WTC11 (cell line): ENCODE measurements around the gene ZCCHC24. TPM values are rescaled to one million over a fixed set of nuclear protein-coding genes. Genes with fewer than 3 reads are reported as not detected.

Experiments used
- AR ChIP-seq: fragments of 250-450 bp; sonication (Bioruptor Pico); IDR thresholded peaks from 2 replicates; pipeline ENCODE4 v1.9.0; 2021; ENCODE audit warnings: mild to moderate bottlenecking
- FOXJ3 ChIP-seq: sonication (generic); formaldehyde crosslinking; IDR thresholded peaks from 2 replicates; pipeline ENCODE4 v1.9.0; 2021; ENCODE audit warnings: missing genetic modification reagents, mild to moderate bottlenecking, borderline replicate concordance
- HMGXB4 ChIP-seq: sonication (generic); formaldehyde crosslinking; IDR thresholded peaks from 2 replicates; pipeline ENCODE4 v1.8.1; 2023; ENCODE audit warnings: mild to moderate bottlenecking, moderate library complexity, missing genetic modification reagents
- IRF2 ChIP-seq: sonication (generic); formaldehyde crosslinking; IDR thresholded peaks from 2 replicates; pipeline ENCODE4 v1.8.0; 2022; ENCODE audit warnings: low read depth, missing genetic modification reagents, borderline replicate concordance
- SMAD4 ChIP-seq: sonication (generic); formaldehyde crosslinking; IDR thresholded peaks from 2 replicates; pipeline ENCODE4 v1.8.0; 2022; ENCODE audit warnings: mild to moderate bottlenecking, missing genetic modification reagents
- STAT6 ChIP-seq: sonication (generic); formaldehyde crosslinking; conservative IDR thresholded peaks from 2 replicates; pipeline ENCODE4 v1.8.1; 2023; ENCODE audit warnings: mild to moderate bottlenecking, low read depth, missing genetic modification reagents, moderate library complexity
- ZNF263 ChIP-seq: sonication (generic); formaldehyde crosslinking; IDR thresholded peaks from 2 replicates; pipeline ENCODE4 v1.8.1; 2022; ENCODE audit warnings: low read depth, mild to moderate bottlenecking, moderate library complexity, missing genetic modification reagents
- total RNA-seq: library from RNA; stranded (reverse); gene quantifications from 3 replicates; pipeline ENCODE4 v1.2.3, GENCODE V29; 2021
- TF ChIP-seq, protein P1 (sequence below): fragments of 250-450 bp; sonication (Bioruptor Pico); IDR thresholded peaks from 2 replicates; pipeline ENCODE4 v1.9.0; 2021; ENCODE audit warnings: mild to moderate bottlenecking, borderline replicate concordance
- TF ChIP-seq, protein P2 (sequence below): sonication (generic); formaldehyde crosslinking; IDR thresholded peaks from 2 replicates; pipeline ENCODE4 v1.8.0; 2023; ENCODE audit warnings: missing genetic modification reagents, mild to moderate bottlenecking, borderline replicate concordance

ZCCHC24 gene
- total RNA-seq, 1 experiment from 2014 or later, result 7.7 TPM

DNA sequence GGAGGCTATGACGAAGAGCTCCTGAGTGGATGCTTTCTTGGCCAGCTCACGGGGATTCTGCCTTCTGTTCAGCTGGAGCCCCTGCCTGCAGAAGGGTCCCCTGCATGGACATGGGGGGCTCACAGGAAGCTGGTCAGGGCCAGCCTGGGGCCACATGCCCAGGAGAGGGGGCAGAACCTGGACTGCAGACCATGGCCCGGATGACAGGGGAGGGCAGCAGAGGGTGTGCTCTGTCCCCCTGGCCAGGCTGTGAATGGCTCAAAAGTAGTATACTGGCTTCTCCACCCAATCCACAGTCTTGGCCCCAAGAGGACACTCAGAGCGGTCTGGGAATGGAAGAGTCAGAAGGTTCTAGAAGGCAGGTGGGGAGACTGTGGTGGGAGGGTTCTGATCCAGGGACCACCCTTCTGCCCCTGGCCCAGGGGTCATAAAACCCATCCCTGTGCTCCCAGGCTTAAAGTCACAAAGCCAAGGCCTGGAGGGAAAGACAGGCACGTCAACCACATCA is 57.9 kb downstream of the ZCCHC24 start (continued):
- TF ChIP-seq HMGXB4 (CRISPR knock-in tag) (no peak), ZNF263 (no peak), FOXJ3 (CRISPR knock-in tag) (no peak), SMAD4 (CRISPR knock-in tag) (no peak), STAT6 (CRISPR knock-in tag) (no peak), AR (CRISPR knock-in tag) (no peak), IRF2 (CRISPR knock-in tag) (no peak)
- TF ChIP-seq, protein P1, sequence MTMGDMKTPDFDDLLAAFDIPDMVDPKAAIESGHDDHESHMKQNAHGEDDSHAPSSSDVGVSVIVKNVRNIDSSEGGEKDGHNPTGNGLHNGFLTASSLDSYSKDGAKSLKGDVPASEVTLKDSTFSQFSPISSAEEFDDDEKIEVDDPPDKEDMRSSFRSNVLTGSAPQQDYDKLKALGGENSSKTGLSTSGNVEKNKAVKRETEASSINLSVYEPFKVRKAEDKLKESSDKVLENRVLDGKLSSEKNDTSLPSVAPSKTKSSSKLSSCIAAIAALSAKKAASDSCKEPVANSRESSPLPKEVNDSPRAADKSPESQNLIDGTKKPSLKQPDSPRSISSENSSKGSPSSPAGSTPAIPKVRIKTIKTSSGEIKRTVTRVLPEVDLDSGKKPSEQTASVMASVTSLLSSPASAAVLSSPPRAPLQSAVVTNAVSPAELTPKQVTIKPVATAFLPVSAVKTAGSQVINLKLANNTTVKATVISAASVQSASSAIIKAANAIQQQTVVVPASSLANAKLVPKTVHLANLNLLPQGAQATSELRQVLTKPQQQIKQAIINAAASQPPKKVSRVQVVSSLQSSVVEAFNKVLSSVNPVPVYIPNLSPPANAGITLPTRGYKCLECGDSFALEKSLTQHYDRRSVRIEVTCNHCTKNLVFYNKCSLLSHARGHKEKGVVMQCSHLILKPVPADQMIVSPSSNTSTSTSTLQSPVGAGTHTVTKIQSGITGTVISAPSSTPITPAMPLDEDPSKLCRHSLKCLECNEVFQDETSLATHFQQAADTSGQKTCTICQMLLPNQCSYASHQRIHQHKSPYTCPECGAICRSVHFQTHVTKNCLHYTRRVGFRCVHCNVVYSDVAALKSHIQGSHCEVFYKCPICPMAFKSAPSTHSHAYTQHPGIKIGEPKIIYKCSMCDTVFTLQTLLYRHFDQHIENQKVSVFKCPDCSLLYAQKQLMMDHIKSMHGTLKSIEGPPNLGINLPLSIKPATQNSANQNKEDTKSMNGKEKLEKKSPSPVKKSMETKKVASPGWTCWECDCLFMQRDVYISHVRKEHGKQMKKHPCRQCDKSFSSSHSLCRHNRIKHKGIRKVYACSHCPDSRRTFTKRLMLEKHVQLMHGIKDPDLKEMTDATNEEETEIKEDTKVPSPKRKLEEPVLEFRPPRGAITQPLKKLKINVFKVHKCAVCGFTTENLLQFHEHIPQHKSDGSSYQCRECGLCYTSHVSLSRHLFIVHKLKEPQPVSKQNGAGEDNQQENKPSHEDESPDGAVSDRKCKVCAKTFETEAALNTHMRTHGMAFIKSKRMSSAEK (CRISPR knock-in tag), result no peak
- TF ChIP-seq, protein P2, sequence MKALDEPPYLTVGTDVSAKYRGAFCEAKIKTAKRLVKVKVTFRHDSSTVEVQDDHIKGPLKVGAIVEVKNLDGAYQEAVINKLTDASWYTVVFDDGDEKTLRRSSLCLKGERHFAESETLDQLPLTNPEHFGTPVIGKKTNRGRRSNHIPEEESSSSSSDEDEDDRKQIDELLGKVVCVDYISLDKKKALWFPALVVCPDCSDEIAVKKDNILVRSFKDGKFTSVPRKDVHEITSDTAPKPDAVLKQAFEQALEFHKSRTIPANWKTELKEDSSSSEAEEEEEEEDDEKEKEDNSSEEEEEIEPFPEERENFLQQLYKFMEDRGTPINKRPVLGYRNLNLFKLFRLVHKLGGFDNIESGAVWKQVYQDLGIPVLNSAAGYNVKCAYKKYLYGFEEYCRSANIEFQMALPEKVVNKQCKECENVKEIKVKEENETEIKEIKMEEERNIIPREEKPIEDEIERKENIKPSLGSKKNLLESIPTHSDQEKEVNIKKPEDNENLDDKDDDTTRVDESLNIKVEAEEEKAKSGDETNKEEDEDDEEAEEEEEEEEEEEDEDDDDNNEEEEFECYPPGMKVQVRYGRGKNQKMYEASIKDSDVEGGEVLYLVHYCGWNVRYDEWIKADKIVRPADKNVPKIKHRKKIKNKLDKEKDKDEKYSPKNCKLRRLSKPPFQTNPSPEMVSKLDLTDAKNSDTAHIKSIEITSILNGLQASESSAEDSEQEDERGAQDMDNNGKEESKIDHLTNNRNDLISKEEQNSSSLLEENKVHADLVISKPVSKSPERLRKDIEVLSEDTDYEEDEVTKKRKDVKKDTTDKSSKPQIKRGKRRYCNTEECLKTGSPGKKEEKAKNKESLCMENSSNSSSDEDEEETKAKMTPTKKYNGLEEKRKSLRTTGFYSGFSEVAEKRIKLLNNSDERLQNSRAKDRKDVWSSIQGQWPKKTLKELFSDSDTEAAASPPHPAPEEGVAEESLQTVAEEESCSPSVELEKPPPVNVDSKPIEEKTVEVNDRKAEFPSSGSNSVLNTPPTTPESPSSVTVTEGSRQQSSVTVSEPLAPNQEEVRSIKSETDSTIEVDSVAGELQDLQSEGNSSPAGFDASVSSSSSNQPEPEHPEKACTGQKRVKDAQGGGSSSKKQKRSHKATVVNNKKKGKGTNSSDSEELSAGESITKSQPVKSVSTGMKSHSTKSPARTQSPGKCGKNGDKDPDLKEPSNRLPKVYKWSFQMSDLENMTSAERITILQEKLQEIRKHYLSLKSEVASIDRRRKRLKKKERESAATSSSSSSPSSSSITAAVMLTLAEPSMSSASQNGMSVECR (CRISPR knock-in tag), result no peak
- TF ChIP-seq, all 79 proteins: peak for 0
